Thoracic aorta (tissue), 2 donors: ENCODE results near the gene COLEC12. TPM values are rescaled to one million over a fixed set of nuclear protein-coding genes. Genes with fewer than 3 reads are reported as not detected.

Experiments
- ATAC-seq: fragments of 150-250 bp; one replicate; pipeline ENCODE4 v1.8.0; 2017; ENCODE audit warnings: low read depth; ENCODE audit not compliant: insufficient number of reproducible peaks, low FRiP score
- DNase-seq: peaks from one replicate; pipeline ENCODE4 v3.0.0-alpha.2; 2020; ENCODE audit warnings: low spot score
- H3K27ac ChIP-seq, 2 donors: fragments of 200-600 bp; sonication (generic); 1 replicate in 1 of 2; 2 replicates in 1 of 2; pipeline ENCODE4 v1.5.1; 2016; ENCODE audit warnings: mild to moderate bottlenecking in 2 of 2, moderate library complexity in 2 of 2
- H3K27me3 ChIP-seq: fragments of 200-600 bp; sonication (generic); replicated peaks from 2 replicates; pipeline ENCODE4 v1.6.0; 2016; ENCODE audit warnings: mild to moderate bottlenecking; ENCODE audit not compliant: insufficient read depth
- H3K36me3 ChIP-seq: fragments of 200-600 bp; sonication (generic); one replicate; pipeline ENCODE4 v1.5.1; 2016
- H3K4me1 ChIP-seq, 2 donors: fragments of 200-600 bp; sonication (generic); 1 replicate in 1 of 2; 2 replicates in 1 of 2; pipeline versions ENCODE4 v1.5.1 to v1.6.0; 2016; ENCODE audit warnings: low read depth in 2 of 2, mild to moderate bottlenecking in 1 of 2; ENCODE audit not compliant: control insufficient read depth in 1 of 2
- H3K4me3 ChIP-seq: fragments of 200-600 bp; sonication (generic); 2 replicates; pipeline ENCODE4 v1.5.1; 2016; ENCODE audit warnings: mild to moderate bottlenecking
- H3K9me3 ChIP-seq: fragments of 200-600 bp; sonication (generic); 2 replicates; pipeline ENCODE4 v1.5.1; 2016
- total RNA-seq, 2 donors: library from RNA; depleted of rRNA; stranded (reverse); fragments of >200 nt; gene quantifications; one replicate each; pipeline versions ENCODE4 v1.1.0 to v1.2.3, GENCODE V29; 2016
- TF ChIP-seq, protein P1 (sequence below): fragments of 200-600 bp; sonication (generic); IDR thresholded peaks from one replicate; pipeline ENCODE4 v1.5.1; 2019; ENCODE audit warnings: antibody characterized with exemption

COLEC12 gene
- total RNA-seq, 2 donors from 2014 or later: 19.3 to 21.3 TPM

GRCh38 chr18:354003-354402 is 146.5 kb downstream of the COLEC12 start:
- Histone ChIP-seq H3K9me3 (no peaks in the 10 kb centered on the region), H3K4me3 (no peak overlapping the region), H3K36me3 (no peaks in the 10 kb centered on the region), H3K27me3 (no peaks in the 10 kb centered on the region), H3K27ac (no peak overlapping the region), H3K4me1 (no peaks in the 10 kb centered on the region)
- TF ChIP-seq, protein P1, sequence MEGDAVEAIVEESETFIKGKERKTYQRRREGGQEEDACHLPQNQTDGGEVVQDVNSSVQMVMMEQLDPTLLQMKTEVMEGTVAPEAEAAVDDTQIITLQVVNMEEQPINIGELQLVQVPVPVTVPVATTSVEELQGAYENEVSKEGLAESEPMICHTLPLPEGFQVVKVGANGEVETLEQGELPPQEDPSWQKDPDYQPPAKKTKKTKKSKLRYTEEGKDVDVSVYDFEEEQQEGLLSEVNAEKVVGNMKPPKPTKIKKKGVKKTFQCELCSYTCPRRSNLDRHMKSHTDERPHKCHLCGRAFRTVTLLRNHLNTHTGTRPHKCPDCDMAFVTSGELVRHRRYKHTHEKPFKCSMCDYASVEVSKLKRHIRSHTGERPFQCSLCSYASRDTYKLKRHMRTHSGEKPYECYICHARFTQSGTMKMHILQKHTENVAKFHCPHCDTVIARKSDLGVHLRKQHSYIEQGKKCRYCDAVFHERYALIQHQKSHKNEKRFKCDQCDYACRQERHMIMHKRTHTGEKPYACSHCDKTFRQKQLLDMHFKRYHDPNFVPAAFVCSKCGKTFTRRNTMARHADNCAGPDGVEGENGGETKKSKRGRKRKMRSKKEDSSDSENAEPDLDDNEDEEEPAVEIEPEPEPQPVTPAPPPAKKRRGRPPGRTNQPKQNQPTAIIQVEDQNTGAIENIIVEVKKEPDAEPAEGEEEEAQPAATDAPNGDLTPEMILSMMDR: no peak
- no peak for ATAC-seq
- DNase-seq: no peak

- ATAC-seq: no peak
- no peaks in the 10 kb centered on the region for H3K27me3 ChIP-seq
- no peaks in the 10 kb centered on the region for H3K4me1 ChIP-seq
- no peak for DNase-seq
- TF ChIP-seq, protein P1: no peak
- H3K9me3 ChIP-seq: no peaks in the 10 kb centered on the region
- no peak overlapping the region for H3K27ac ChIP-seq
- no peak overlapping the region for H3K4me3 ChIP-seq
- no peaks in the 10 kb centered on the region for H3K36me3 ChIP-seq
Observed at GRCh38 chr18:352438-352837, 148.1 kb downstream of the COLEC12 start.

GRCh38 chr18:350953-351572 is 149.4 kb downstream of the COLEC12 start:
- no peak for ATAC-seq
- TF ChIP-seq, protein P1: no peak
- Histone ChIP-seq H3K27ac (no peak overlapping the region), H3K36me3 (no peaks in the 10 kb centered on the region), H3K27me3 (no peaks in the 10 kb centered on the region), H3K4me3 (no peak overlapping the region), H3K4me1 (no peaks in the 10 kb centered on the region), H3K9me3 (no peaks in the 10 kb centered on the region)
- DNase-seq: no peak

DNA sequence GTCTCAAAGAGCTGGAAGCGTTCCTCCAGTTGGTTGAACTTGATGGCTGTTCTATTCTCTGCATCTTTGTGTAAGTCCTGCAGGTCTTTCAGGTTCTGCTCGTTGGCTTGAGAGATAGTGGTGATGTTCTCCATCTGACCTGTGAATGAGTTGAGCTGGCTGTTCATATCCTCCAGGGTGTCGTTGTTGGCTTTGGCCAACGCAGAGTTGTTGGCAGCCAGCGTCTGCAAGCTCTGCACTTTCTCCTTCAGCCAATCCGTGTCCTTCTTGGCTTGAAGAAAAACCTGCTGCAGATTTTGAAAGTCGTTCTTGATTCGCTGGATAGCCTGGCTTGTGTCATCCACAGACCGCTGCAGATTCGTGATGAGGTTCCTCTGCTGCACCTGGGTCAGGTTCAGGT is 153.9 kb downstream of the COLEC12 start:
- Histone ChIP-seq H3K36me3 (no peaks in the 10 kb centered on the region), H3K9me3 (no peaks in the 10 kb centered on the region), H3K27me3 (no peaks in the 10 kb centered on the region), H3K4me1 (no peaks in the 10 kb centered on the region), H3K4me3 (no peak overlapping the region), H3K27ac (no peak overlapping the region)
- ATAC-seq (no peak), DNase-seq (no peak)
- TF ChIP-seq, protein P1: no peak

DNA sequence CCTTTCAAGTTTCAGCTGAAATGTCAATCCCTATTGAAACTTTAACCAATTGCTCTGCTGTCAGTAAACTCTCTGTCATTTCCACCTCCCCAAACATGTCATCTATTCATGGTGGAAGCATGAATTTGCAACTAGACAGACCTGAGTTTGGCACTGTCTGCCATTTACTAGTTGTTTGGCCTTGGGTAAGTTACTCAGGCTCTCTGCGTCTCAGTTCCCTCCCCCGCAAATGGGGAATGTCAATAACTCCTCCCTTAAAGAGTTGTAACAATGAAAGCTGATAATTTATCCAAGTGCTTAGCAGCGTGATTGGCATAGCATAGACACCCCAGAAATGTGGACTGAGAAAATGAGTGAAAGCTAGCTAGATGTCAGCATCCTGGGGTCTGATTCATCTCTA is 159.4 kb downstream of the COLEC12 start:
- TF ChIP-seq, protein P1: no peak
- H3K36me3 ChIP-seq: no peaks in the 10 kb centered on the region
- H3K9me3 ChIP-seq: no peaks in the 10 kb centered on the region
- no peaks in the 10 kb centered on the region for H3K4me1 ChIP-seq
- H3K4me3 ChIP-seq: no peak overlapping the region
- H3K27ac ChIP-seq: no peak overlapping the region
- no peaks in the 10 kb centered on the region for H3K27me3 ChIP-seq
- ATAC-seq (no peak), DNase-seq (no peak)
